HG03460 (cell line): ENCODE data around the gene DPYSL3.

Experiments
- ATAC-seq: cut with Tn5 transposase; IDR thresholded peaks from one replicate; pipeline ENCODE4 v1.9.1; 2021; ENCODE audit not compliant: unreplicated experiment

DPYSL3 gene

GRCh38 chr5:147441191-147441695, 68.6 kb downstream of the DPYSL3 start:
- ATAC-seq: no peak

DNA sequence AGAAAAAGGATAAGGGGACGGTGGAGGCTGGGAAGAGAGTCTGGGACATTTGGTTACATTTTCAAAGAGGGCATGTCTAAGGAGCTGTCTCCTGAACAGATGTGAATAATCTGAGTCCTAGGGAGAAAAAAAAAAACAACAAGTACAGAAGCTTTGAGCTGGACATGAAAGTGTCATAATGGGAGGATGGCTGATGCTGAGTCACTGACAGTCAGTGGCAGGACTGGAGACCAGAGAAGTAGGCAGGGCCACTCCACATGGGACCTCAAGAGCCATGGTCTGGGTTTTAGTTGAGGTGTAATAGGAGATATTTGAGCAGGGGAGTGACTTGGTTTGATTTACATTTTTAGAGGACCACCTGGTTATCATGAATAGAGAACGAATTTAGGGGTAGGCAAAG, 70.6 kb downstream of the DPYSL3 start:
- ATAC-seq: no peak

DNA sequence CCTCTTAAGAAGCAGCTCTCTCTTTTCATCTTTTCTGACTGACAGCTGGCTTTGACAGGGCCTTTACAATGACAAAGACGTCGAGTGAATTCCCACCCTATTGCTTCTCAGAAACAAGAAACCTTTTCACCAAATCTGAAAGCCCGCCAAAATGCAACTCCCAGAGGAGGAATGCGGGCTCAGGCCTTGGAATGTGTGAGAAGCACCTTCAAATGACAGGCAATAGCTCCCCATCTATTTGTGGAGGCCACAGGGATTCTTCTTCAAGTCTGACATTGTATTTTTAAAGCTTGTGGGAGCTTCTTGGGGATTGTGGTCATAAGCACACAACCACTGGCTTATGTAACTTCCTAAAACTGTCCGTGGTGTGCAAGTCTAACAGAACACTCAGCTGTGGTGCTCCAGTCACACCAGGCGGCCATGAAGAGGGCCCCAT, 72.7 kb downstream of the DPYSL3 start:
- ATAC-seq: no peak

DNA sequence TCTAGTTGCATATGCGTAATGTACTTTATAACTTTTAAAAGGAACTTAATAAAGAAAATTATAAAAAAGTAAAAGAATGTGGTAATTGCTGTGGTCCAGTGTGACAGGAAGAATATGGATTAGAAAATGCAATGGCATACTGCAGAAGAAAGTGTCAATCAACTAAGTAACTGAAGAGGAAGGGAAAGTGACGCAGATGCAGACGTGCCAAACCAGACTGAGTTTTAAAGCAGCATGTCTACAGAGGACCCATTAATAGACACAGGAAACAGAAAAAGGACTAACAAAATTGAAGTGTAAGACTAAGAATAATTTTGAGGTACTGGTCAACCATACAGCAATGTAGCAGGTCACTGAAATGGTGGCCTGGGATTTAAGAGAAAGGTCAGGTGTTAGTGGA, 73.3 kb downstream of the DPYSL3 start:
- no peak for ATAC-seq

- no peak for ATAC-seq
These were observed 75.8 kb downstream of the DPYSL3 start for GRCh38 chr5:147434049-147434448.

DNA sequence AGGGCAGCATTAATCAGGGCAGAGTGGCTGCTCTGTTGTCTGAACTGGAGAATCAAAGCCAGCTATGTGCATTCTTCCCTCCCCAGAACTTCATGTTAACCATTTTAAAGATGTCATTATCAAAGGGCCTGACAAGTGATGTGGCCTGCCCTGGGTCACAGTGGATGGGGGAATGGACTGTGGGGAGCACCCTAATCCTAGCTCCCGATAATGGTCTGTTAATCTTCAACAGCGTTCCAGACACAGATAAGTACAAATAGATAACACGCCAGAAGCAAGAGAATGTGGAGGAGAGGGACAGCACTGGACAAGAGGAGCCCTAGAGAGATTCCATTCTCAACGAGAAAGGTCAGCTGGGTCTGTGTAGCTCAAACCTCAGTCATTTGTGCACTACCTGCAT, 77.5 kb downstream of the DPYSL3 start:
- no peak for ATAC-seq

- ATAC-seq: no peak
These were observed 78.3 kb downstream of the DPYSL3 start for GRCh38 chr5:147431586-147431985.

- no peak for ATAC-seq
These were observed 79.2 kb downstream of the DPYSL3 start for GRCh38 chr5:147430628-147431027.

DNA sequence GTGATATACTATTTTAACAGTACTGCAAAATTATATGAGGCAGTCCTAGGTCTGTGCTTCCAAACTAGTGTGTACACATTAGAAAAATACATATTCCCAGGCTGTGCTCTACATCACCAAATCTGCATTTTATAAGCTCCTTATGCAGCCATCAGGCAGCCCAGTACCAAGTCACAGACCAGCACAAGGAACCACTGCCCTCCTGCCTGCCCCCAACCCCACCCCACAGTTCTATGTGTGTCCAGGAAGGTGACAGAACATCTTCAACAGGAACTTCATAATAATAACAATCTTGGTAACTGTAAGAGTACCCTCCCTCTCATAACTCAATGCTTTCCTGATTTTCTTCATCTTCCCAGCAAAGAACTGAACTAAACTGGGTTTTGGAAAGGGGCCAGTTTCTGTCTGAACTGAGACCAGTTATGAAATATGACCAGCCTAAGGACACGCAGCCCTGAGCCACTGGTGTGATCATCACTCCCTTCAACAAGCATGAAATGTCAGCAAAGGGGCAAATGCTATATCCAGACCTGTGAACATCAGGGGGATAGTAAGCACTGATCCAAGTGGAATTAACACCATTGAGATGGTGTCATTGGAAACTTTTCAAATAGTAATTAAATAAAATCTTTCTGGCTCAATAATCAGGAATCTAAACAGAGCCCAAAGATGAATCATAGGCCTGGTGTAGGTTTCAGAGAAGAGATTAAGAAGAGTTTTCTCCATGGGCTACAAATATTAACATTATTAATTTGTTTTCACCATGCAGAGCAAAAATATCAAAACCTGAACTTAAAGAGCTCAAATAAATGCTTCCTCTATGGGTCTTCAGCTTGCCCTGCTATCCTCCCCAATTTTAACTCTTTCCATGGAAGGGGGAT, 82.1 kb downstream of the DPYSL3 start:
- no peak for ATAC-seq

GRCh38 chr5:147426640-147427327, 83.1 kb downstream of the DPYSL3 start:
- no peak for ATAC-seq

- no peak for ATAC-seq
These were observed 91.3 kb downstream of the DPYSL3 start for GRCh38 chr5:147418613-147419012.

DNA sequence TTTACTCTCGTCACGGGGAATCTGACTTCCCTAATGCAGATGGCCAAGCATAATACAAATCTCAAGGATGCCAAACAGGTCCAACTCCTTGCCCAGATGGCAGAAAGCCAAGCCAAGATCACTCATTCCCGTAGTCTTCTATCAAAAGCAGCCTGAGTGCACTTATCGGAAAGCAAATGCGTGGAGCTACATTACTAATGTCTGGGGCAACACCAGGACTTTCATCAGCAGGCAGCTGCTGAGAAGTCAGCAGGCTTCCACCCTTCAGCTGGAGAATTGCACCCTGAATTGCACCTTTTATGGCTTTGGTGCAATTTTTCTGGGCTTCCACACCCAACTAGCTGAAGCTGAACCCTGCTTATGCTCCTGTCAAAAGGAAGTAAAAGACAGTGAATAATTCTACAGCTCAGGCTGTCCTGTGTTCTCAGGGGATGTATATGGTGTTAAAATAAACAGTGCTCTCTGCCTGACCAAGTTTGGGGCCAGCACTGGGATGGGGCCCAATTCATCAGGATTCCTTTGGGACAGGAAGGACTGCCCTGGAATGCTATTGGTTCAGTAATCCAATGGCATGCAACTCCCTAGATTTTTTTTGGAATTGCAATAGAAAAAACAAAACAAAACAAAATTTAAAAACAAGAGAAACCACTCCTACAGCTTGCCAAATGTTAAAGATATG, 92.6 kb downstream of the DPYSL3 start:
- no peak for ATAC-seq

- no peak for ATAC-seq
These were observed 94.2 kb downstream of the DPYSL3 start for GRCh38 chr5:147415651-147416050.

DNA sequence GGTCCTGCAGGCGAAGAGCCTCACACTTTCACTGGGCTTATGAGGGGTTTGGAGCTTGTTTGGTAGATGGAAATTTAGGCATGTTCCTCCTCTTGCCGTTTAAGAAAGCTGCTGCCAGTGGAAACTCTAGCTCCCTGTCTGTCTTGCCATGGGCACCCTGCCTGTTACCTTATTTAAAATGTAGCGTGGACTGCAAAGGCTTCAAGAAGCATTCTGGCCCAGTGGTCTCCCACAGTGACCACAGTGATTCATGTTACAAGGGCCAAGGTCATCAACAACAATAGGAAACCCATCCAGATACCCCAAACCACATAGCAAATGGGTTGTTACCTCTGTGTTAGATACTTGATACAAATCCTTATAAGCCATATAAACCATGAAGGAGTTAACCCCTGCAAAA, 96.6 kb downstream of the DPYSL3 start:
- ATAC-seq: no peak

- no peak for ATAC-seq
These were observed 97.3 kb downstream of the DPYSL3 start for GRCh38 chr5:147412561-147412960.

DNA sequence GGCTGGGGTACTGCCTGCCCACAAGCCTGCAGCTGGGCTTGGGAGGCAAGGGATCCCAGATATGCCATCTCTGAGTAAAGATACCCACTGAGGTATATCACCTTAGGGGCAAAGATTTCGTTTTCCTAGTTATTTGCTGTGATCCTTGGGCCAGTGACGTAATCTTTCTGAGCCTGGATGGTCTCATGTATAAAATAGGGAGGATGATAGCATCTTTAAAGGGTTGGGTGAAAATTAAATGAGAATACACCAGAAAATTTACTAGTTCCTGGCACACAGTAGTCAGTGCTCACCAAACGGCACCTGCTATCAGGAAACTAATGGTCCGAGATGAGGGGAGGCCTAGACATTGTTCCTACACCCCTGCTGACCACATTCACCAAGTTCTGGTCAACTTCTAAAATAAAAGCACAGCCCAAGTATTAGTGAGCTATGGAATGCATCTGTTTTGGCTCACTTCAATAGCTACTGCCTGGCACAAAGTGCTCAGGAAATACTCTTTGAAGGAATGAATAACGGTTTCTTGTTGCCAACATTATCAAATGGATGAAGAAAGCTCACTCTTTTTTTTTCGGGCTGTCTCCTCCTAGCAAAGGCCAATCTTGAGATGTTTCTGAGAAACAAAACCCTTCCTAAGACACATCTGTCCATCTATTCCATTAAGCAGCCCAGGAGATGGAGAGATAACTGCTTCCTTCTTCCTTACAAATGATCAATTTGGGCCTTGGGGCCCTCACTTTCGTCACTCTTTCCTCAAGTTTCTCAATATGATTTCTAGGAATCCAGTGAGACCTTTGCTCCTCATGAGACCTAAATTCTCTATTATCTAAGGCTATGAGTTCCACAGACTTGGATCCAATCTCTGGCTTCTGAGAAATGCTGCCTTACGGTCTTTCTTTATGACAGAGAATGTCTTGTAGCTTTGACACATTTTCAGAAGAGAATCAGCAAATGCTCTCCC, 98.2 kb downstream of the DPYSL3 start:
- ATAC-seq: no peak

DNA sequence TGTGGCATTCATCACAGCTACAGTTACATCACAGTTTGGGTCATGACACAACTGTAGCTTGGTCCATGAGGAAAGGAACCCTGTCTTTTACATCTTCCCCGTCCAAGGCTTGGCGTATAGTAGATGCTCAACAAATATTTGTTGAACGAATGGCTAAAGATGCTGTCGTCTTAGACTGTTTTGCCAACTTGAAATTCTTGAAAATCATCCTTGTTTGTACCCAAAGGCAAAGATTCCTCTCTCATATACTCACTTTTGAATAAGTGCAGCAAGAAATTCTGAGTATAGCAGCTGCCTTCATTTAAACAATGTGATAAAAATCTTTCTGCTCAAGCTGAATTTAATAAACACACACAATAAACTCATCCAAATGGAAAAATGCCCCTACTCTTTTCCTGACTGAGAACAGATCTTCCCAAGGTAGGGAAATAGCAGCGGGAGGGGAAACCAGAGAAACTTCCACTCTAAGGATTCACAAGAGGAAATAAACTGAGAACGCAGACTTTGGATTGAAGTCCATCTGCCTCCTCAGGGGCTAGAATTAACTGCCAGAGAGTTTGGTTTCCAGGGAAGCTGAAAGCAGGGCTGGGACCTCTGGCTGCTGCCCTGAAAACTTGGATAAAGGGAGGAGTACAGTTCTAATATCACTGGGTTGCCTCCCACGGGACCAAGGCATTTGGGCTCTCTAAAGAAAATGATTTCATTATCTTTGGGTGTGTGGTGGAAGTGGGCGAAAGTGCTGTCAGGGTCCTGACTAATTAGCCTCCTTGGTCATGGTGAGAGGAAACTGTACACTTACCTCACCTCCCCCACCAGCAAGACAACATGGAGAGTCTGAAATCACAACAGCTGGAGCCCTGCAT, 99.1 kb downstream of the DPYSL3 start:
- no peak for ATAC-seq

DNA sequence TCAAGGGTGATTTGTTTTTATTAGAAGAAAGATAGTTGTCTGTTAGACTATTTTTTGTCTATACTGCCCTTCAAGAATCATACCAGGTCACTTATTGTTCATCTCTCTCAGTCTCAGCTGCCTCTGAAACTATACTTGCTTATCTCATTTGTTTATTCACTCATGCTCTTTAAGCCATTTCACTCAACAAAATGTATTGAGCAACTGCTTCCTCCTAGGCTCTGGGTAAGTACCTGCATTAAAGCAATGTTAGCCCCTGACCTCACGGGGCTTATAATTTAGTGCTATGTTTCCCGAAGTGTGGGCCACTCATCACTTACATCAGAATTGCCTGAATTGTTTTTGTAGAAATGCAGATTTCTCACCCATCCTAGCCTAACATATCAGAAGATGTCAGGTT, 100.9 kb downstream of the DPYSL3 start:
- no peak for ATAC-seq

DNA sequence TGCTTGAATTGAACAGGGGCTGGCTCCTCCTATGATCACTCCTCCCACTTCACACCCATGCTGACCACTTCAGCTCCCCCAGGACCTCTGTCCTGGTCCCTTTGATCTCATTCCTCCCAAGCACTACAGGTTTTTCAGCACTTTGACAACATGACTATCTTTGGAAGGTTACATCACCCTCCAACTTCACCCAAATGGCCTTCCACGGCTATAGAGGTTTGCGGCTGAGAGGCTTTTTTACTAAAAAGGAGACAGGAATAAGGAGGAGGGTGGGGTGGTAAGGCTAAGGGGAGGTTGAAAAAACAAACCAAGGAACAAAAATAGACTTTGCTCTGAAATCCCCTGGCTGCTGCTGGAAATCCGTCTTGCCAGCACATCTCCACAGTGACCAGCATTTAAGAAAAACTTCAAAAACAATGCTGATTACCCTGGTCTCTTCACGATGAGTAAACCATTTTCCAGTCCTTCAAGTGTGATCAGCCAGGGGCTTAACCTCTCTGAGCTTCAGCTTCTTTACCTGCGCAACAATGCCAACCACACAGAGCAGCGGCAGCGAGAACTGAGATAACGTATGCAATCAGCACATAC, 102.7 kb downstream of the DPYSL3 start:
- no peak for ATAC-seq
